Right kidney (tissue), 1 donor: Measurements from ENCODE around the gene SUN1.

Experiments used
- DNase-seq: peaks from one replicate; pipeline ENCODE4 v3.0.0-alpha.2; 2016

Gene SUN1

DNA sequence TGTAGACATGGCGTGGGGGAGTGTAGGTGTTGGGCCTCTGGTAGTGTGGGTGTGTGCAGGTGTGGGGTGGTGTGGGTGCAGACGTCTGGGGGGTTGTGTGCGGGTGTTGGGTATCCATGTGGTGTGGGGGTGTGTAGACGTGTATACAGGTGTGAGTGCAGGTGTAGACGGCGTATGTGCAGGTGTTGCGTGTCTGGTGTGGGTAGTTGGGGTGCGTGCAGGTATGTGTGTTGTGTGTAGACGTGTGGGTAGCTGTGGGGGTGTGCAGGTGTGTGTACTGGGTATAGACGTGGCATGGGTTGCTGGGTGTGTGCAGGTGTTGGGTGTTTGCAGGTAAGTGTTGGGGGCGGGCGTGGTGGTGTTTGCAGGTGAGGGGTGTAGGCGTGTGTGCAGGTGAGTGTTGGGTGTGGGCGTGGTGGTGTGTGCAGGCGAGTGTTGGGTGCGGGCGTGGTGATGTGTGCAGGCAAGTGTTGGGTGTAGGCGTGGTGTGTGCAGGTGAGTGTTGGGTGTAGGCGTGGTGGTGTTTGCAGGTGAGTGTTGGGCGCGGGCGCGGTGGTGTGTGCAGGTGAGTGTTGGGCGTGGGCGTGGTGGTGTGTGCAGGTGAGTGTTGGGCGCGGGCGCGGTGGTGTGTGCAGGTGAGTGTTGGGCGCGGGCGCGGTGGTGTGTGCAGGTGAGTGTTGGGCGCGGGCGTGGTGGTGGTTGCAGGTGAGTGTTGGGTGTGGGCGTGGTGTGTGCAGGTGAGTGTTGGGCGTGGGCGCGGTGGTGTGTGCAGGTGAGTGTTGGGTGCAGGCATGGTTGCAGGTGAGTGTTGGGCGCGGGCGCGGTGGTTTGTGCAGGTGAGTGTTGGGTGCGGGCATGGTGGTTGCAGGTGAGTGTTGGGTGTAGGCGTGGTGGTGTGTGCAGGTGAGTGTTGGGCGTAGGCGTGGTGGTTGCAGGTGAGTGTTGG lies 60.6 kb downstream of the SUN1 start:
- DNase-seq: no peak

DNA sequence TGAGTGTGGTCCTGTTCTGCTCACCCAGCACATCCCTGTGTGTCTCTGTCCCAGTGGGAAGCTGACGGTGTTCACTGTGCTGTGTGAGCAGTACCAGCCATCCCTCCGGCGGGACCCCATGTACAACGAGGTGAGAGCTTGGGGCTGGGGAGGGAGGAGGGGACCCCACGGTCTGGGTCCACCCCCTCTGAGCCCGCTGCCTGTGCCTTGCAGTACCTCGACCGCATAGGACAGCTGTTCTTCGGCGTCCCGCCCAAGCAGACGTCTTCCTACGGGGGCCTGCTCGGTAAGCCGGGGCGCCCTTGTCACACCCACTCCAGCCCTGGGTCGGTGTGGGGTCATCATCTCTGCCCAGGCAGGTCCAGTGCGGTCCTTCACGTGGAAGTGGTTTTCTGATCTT lies 61.4 kb downstream of the SUN1 start:
- no peak for DNase-seq

DNA sequence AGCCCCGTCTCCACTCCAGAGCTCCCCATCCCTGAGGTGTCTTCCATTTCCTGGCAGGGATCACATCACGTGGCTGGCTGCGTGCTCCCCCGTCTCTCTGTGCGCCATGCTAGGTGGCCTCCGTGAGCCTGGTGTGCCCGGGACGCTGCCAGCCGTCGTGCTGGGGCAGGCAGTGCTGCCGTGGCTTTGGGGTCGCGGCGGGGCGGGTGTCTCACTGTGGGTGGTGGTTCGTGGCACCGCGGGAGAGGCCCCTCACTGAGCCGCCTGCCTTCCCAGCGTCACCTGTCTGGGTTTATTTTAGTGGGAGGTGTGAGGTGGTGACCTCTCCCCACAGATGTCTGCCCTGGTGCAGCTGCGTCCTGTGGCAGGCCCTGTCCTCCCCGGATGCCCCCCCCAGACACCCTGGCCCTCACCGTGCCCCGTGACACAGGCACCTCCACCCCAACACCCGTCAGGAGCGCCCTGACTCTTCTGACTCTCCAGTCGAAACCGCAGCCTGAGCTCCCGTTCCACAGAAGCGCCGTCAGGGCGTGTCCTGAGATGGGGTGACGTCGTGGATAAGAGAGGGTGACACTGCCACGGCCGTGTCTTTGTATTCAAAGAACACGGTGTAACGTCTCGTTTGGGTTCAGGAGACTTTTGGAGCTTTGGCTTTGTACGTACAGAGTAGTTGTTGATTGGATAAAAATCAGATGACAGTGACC lies 62.0 kb downstream of the SUN1 start:
- no peak for DNase-seq

DNA sequence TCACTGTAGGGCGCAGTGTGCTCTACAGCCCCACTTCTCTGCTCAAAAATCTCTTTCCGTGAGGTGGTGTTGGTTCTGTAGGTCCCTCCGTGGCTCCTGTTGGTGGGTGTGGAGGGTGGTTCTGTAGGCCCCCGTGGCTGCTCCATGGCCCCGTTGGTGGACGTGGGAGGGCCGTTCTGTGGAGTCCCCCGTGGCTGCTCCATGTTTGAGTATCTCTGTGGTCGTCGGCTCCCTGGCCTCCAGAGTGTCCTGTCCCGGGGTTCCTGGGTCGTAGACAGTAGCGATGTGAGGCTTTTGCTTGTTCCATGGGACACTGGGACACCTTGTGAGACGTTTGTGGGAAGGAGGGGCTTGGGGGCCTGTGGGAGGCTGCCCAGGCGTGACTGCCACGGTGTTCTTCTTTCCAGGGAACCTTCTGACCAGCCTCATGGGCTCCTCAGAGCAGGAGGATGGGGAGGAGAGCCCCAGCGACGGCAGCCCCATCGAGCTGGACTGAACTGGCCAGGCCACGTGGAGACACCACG lies 62.7 kb downstream of the SUN1 start:
- no peak for DNase-seq

DNA sequence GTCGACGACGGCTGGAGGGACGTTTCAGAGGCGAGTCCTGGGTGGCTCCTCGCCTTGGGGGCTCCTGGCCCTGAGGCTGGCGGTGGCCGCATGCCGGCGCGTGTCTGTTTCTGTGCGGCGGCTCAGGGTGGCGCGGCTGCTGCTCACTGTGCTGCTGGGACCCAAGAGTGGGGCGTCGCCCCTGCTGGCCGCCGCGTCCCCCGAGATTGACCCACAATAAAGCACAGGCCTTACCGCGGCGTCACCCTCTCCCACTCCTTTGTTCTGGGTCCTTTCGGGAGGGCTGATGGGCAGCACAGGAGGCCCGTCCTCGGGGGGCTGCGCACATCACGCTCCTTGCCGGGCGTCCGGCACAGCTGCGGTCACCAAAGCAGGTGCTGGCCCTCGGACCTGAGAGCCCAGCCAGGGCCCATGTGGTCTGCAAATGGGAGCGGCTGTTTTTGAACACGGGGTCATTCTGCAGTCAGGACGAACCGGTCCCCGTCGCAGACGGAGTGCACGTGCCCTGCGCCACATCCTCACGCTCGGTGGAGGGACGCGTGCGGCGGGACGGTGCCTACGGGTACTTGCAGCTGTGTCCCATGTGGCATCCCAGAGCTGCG lies 63.3 kb downstream of the SUN1 start:
- no peak for DNase-seq

DNA sequence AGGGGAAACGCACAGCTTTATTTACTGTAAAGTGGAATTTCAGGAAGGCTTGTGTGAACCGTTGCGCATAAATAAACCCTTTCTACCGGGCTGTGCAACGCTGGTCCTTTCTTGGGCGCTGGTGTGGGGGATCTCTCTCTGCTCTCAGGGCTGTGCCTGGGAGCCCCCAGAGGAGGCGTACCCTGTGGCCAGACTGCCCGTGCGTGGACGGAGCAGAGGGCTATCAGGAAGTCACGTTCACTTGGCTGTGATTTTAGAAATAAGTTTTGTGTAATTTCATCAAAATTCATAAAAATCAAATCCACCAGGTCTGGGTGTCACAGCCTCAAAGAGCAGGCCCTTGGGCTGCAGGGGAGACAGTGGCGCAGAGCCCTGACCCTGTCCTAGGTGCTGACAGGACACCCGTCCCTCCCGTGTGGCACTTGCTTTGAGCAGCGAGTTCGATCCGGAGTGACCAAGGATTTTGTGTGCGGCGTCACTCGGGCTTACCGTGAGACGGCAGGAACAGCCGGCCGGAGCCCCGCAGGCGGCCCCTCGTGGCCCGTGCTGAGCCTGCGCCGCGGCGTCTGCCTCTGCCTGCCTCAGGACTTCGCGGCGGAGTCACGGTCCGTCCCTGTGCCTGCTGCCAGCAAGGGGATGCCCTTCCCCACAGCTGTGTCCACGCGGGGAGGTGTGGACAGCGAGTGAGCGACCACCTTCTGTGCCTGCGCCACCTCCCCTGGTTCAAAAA lies 64.2 kb downstream of the SUN1 start:
- DNase-seq: no peak

DNA sequence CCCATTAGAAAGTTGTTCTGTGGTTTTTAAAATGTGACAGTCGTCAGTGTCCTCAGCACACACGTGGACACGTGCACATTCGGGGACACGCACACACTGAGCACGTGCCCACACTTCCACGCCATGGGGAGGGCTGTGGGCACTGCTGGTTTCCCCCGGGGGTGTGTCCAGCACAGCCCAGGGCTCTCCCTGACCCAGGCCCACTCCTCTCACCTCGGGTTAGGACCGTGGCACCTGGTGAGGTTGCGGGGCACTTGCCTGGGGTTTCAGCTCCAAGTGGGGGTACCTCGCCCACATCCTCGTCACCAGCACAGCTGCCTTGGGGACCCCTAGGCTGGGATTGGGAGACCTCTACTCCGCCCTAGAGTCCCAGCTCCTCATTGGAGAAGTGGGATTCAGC lies 64.8 kb downstream of the SUN1 start:
- no peak for DNase-seq

DNA sequence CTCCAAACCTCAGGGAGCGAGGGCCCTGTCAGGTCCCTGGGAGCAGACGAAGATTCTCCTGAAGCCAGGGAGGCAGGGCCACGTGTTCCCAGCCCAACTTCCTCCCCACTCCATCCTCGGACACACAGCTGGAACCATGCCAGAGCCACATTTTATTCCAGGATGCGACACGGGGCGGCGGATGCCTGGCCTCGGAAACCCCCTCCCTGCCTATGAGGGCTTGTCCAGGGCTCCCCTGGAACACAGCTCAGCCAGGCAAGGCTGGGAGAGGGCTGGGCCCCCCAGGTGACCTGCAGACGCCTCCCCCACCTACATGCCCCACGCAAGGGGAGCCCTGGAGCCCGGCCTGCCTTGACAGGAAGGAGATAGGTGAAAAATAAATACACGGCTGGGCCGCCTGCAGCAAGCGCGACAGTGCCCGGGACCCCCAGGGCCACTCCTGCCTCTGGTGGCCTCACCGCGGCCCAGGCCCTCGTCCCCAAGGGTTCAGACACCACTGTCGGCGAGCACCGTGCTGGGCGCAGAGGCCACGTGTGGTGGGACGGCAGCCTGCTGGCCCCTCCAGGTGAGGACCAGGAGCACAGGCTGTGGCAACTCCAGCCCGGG lies 65.6 kb downstream of the SUN1 start:
- DNase-seq: no peak

DNA sequence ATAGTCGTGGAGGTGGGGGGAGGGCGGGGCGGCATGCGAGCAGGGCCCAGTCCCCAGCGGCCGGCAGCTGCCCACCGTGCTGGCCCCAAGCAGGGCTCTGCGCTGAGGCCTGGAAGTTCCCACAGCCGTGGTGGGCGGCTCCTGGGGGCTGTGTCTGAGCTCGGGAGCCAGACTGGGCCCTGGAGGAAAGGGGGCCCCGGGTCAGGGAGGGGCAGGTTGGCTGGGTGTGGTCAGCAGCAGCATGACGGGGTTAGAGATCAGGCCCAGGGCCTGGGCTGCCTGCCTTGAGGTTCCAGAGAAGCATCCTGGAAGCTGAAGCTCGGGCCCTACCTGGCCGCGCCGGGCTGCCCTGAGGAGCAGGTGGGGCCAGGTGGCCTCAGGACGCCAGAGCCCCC lies 66.2 kb downstream of the SUN1 start:
- DNase-seq: no peak

DNA sequence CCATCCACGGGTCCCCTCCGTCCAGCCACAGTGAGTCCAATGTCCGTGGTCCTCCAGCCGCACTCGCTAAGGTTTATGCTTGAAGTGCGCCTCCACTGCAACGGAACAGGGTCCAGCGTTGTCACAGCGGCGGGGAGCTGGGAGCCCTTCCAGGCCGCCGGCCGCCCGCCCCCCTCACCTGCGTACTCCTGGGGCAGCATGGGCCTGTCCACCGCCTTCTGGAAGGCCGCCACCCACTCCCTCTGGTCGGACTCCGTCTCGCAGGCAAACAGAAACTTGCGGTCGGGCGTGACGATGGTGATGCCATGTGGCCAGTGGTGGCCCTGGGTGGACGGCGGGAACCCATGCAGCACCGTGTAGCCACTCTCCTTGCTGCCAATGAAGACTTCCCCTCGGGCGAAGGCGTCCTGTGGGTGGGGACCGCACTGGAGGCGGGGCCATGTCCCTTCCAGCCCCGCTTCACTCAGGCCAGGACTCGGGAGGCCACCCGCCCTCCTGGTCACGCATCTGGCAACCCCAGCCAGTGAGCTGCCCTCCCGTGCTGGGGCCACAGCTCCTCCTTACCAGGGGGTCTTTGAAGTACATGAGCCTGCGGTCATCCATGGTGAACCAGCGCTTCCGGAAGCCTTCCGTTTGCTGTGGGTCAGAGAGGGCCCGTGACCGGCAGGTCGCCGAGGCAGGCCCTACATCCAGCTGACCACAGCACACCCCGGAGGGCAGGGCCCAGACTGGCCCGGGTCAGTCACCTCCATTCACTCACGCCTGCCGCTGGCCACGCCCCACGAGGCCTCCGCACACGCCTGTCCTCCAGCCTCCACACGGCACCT lies 66.8 kb downstream of the SUN1 start:
- DNase-seq: no peak

DNA sequence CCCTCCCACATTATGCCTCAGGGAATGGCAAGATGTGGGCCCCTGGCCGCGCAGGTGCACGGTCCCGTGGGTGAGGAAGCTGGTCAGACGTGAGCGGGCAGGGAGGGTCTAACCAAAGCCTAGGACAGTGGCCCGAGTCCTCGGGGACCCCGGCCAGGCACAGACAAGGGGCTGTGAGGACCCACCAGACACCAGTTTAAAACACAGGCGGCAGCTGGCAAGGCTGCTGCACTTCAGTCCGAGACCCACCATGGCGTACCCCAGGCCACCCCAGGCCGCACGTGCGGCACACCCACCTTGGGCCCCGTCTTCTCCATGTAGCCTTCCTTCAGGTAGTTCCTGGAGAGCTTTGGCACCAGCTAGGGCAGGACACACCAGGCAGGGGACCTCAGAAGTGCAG lies 67.5 kb downstream of the SUN1 start:
- no peak for DNase-seq

DNA sequence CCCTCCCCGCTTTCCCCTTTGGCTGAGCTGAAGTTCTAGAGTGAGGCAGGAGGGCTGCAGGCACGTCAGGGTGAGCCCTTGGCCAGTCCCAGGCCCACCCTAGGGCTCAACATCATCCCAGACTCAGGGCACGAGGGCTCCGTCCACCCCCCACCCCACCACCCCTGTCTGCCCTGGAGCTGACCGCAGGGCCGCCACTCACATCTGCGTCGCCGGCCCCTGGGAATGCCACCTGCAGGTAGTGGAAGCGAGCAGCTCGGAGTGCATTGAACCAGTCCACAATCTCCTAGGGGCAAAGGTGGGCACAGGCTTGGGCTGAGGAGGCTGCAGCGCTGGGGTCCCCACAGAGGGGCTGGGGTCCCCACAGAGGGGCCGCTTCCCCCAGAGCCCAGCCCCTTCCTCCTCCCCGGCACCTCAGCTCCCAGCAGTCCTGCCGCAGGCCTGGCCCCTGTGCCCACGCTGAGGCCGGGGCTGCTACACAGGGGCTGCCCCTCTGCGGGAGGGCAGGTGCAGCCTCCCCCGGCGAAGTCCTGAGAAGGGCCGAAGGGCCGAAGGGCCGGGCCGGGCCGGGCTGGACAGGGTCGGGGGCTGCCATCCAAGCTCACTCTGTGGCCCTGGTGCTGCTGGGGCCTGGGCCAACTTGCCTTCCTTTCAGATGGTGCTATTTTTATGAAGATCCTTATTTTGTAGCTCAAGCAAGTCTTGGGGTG lies 68.2 kb downstream of the SUN1 start:
- DNase-seq: no peak

DNA sequence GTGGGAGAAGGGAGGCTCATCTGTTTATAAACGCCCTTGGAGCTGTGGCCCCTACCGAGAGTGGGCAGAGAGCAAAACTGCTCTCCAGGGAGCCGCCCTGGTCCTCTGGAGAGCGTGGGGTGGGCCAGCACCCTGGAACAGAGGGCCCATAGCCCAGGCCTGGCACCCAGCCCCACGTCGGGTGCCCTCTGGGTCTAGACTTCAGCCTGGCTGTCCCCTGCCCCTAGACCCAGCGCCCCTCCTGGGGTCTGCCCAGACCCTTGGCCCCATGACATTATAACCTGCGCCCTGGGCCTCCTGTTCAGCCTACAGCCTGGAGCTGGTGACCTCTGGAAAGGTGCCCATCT lies 68.7 kb downstream of the SUN1 start:
- DNase-seq: no peak

DNA sequence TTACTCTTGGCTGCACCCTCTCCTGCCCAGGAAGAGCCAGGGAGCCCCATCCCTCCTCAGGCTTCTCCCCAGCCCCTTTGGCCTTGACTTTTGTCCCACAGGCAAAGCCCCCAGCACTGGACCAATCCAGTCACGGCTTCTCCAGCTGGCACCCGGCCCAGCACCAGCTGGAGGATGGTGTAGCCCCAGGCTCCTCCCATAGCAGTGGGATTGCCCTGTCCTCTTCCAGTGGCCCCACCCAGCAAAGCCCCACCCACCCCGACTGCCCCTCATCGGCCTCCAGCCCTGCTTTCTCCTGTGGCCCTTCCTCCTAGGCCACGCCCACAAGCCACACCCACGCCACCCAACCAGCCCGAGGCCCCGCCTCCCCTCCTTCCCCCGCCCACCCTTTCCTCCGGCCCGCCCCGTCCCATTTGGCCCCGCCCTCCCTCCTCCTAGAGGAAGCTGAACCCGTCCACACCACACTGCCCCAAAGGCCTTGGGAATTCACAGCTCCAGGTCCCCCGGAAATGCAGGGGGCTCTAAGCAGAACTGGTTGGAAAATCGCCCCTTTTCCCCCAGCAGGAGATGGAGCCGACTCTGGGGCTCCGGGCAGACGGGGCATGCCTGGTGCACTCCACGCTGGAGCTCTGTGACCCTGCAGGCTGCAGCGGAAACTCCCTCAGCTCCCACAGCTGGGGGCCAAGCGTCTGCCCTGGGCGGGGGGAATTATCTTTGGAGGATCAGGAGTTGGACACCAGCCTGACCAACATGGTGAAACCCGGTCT lies 69.3 kb downstream of the SUN1 start:
- no peak for DNase-seq

DNA sequence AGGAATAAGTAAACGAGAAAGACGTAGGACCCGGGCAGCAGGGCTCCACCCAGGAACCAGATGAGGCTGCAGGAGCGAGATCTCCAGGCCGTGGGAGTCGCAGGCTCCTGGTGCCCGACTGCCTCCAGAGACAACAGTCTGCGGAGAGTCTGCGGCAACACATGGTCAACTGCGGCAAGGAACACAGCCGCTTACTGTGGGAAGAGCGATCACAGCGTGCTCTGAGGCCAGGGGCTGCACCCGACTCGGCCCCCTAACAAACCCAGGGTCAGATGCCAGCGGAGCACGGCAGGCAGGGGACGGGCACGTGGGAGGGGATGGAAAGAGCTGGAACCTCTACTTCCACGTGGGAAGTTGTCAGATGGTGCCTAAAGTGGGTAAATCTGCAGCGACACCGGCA lies 70.7 kb downstream of the SUN1 start:
- no peak for DNase-seq

DNA sequence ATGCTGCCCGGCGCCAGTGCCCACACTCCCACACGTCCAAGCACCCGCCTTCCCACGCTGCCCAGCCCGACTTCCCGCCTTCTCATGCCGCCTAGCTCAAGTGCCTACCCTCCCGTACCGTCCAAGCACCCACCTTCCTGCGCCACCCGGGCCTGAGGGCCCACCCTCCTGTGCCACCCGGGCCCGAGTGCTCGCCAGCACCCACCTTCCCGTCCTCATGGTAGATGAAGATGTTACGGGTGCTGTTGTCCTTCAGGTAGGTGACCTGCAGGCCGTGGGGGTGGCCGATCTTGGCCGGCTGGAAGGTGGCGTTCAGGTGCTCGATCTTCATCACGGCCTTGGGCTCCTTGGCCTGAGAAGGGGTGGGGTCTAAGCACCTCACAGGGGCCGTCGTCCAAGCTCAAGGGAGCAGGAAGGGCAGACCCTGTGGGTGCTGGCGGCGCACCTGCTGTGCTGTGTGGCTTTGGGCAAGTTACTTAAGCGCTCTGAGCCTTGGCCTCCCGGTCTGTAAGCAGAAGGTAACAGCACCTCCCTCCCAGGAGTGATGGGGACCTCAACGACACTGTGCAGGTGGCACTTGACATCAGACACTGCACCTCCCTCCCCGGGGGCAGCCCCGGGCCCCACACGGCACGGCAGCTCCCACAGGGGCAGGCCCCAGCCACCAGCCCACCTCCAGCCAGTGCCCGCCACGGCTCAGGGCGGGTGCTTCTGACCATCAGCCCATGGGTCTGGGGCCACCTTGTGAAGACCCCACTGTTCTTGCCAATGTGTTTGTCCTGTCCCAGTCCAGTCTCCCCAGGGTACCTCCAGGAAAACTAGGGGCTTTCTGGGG lies 71.9 kb downstream of the SUN1 start:
- no peak for DNase-seq

DNA sequence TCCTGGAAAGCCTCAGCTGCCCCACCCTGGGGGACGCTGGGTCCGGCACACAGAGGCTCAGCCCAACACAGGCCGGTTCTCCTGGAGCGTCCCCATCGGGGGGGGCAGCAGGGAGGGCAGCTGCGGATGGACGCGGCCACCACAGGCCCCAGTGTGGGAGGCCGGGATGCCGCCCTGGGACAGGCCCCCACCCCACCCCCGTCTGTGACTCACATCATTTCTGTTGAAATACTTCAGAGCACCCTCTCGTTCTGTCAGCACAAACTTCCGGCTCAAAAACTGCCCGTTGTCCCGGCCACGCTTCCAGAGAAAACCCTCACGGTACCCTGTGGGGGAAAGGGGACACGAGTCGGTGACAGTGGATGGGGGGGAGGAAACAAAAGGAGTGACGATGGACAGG lies 72.6 kb downstream of the SUN1 start:
- no peak for DNase-seq

DNA sequence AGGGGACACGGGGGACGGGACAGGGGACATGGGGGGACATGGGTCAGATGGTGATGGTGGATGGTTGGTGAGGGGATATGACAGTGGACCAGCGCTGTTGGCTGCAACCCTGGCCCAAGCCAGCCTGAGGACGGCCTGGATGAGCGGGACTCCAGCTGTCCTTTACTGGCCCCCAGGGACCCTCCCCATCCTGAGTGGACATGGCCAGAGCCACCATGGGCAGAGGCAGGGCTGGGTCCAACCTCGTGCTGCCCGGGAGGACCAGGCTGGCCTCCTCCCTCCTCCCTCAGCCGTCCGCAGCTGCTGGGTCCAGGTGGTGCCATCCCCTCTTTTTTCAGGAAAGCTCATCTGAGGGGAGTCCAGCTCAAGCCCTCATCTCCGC lies 74.5 kb downstream of the SUN1 start:
- no peak for DNase-seq
